Body of pancreas (tissue), 4 donors: Measurements from ENCODE around the gene LTK. TPM values are rescaled to one million over a fixed set of nuclear protein-coding genes. Genes with fewer than 3 reads are reported as not detected.

Experiments used
- ATAC-seq: fragments of 150-250 bp; one replicate; pipeline ENCODE4 v1.9.1; 2016
- DNase-seq, 4 donors: peaks; one replicate each; pipeline ENCODE4 v3.0.0-alpha.2; 2019
- H3K27ac ChIP-seq, 4 donors: fragments of 200-600 bp; sonication (generic); 1 replicate in 3 of 4; 2 replicates in 1 of 4; pipeline versions ENCODE4 v1.5.1 to v1.6.1; 2016 to 2019; ENCODE audit warnings: mild to moderate bottlenecking in 1 of 4, mixed read lengths in 1 of 4, moderate library complexity in 1 of 4
- H3K27me3 ChIP-seq, 2 donors: fragments of 200-600 bp; sonication (generic); one replicate each; pipeline ENCODE4 v1.6.0; 2016; ENCODE audit warnings: mild to moderate bottlenecking in 1 of 2
- H3K36me3 ChIP-seq, 2 donors: fragments of 200-600 bp; sonication (generic); replicated peaks in 1 of 2; 2 replicates each; pipeline ENCODE4 v1.5.1; 2016; ENCODE audit warnings: low read depth in 2 of 2; ENCODE audit not compliant: insufficient read depth in 1 of 2
- H3K4me1 ChIP-seq: fragments of 200-600 bp; sonication (generic); one replicate; pipeline ENCODE4 v1.6.0; 2016
- H3K4me3 ChIP-seq, 2 donors: fragments of 200-600 bp; sonication (generic); 1 replicate in 1 of 2; 2 replicates in 1 of 2; pipeline ENCODE4 v1.5.1; 2016 to 2019
- H3K9me3 ChIP-seq, 3 donors: fragments of 200-600 bp; sonication (generic); 1 replicate in 2 of 3; 2 replicates in 1 of 3; pipeline ENCODE4 v1.5.1; 2016
- POLR2A ChIP-seq, 3 donors: fragments of 450-650 bp; IDR thresholded peaks; one replicate each; pipeline ENCODE4 v1.6.1; 2016; ENCODE audit warnings: antibody characterized with exemption in 3 of 3, mild to moderate bottlenecking in 2 of 3
- WGBS, 2 donors: methylation state at CpG; one replicate each; pipeline ENCODE4 v1.1.5; 2017; 5-methylcytosine and 5-hydroxymethylcytosine counted together
- intact Hi-C: fragments of 100-400 bp; cut with DNase I; formaldehyde crosslinking; loops from one replicate; pipeline ENCODE4 v1.15.1; 2023
- total RNA-seq, 2 donors: library from RNA; depleted of rRNA; stranded (reverse); fragments of >200 nt; gene quantifications; one replicate each; pipeline ENCODE4 v1.1.0, GENCODE V29; 2016
- TF ChIP-seq, protein P1 (sequence below), 7 experiments: fragments of 450-650 bp in 4 of 7; fragments of 200-600 bp in 3 of 7; sonication (generic) in 3 of 7; IDR thresholded peaks; one replicate each; pipeline ENCODE4 v1.5.1; 2016 to 2019; ENCODE audit warnings: antibody characterized with exemption in 7 of 7

LTK gene
- total RNA-seq, 2 donors from 2014 or later = not detected

DNA sequence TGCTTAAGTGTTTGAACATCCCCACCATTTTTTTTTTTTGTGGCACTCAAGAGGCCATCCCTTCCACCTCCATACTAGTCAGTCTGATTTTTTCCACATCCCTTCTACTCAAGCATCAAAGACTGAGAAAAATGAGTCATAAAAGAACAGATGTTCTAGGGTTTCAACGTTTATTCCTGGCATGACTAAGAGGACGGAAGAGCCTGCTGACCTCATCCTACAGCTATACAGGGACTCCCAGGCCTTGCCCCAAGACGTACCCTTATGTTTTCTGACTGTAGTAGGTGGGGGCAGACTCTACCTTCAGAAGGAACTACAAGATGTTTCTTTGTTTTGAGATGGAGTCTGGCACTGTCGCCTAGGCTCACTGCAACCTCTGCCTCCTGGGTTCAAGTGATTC lies 23.3 kb downstream of the LTK start:
- WGBS, 2 donors = 57 to 69% methylated on average over 4 of the region's 4 CpGs
- no peak for TF ChIP-seq POLR2A (IDR thresholded peaks at IDR 0.05)
- TF ChIP-seq, protein P1, sequence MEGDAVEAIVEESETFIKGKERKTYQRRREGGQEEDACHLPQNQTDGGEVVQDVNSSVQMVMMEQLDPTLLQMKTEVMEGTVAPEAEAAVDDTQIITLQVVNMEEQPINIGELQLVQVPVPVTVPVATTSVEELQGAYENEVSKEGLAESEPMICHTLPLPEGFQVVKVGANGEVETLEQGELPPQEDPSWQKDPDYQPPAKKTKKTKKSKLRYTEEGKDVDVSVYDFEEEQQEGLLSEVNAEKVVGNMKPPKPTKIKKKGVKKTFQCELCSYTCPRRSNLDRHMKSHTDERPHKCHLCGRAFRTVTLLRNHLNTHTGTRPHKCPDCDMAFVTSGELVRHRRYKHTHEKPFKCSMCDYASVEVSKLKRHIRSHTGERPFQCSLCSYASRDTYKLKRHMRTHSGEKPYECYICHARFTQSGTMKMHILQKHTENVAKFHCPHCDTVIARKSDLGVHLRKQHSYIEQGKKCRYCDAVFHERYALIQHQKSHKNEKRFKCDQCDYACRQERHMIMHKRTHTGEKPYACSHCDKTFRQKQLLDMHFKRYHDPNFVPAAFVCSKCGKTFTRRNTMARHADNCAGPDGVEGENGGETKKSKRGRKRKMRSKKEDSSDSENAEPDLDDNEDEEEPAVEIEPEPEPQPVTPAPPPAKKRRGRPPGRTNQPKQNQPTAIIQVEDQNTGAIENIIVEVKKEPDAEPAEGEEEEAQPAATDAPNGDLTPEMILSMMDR (IDR thresholded peaks at IDR 0.05) = no peak

DNA sequence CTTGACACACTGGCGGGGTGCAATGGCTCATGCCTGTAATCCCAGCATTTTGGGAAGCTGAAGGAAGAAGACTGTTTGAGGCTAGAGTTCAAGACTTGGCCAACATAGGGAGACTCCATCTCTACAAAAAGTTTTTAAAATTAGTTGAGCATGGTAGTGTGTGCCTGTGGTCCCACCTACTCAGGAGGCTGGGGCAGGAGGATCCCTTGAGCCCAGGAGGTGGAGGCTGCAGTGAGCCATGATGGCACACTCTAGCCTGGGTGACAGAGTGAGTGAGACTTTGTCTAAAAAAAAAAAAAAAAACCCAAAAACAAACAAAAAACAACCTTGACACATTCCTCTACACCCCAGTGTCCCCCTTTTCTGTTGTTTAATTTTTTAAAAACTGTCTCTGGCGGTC lies 24.0 kb downstream of the LTK start:
- no peak for DNase-seq
- intact Hi-C loops = no loop called here
- 93 to 96% methylated on average over 2 of the region's 2 CpGs for WGBS, 2 donors

More for the DNA sequence above, 23.3 kb downstream of the LTK start:
- Histone ChIP-seq H3K36me3 (no peaks in the 10 kb centered on the region), H3K27ac (no peak overlapping the region), H3K4me3 (no peak overlapping the region), H3K27me3 (no peaks in the 10 kb centered on the region), H3K9me3 (no peaks in the 10 kb centered on the region), H3K4me1 (peaks cover 27% of the 10 kb centered on the region)
- DNase-seq = no peak
- intact Hi-C loops = no loop called here
- ATAC-seq = no peak

DNA sequence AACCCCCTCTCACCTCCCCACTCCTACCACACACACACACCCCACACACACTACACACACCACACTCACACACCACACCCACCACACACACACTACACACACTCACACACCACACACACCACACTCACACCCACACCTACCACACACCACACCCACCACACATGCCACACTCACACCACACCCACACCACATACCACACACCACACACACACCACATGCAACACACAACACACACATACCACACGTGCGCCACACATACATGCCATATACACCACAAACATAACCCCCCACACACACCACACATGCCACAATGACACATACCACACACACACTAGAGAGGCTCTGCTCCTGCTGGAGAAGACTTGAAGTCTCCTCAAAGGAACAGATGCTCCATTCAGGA lies 25.8 kb downstream of the LTK start:
- no peak for DNase-seq
- no peaks in the 10 kb centered on the region for H3K27me3 ChIP-seq
- no peak overlapping the region for H3K4me3 ChIP-seq
- H3K4me1 ChIP-seq = peaks cover 5% of the 10 kb centered on the region
- 88 to 98% methylated on average over 2 of the region's 2 CpGs for WGBS, 2 donors
- H3K36me3 ChIP-seq = no peaks in the 10 kb centered on the region
- no peaks in the 10 kb centered on the region for H3K9me3 ChIP-seq
- no peak overlapping the region for H3K27ac ChIP-seq
- no peak for ATAC-seq
- intact Hi-C loops = no loop called here
- TF ChIP-seq POLR2A (IDR thresholded peaks at IDR 0.05) = no peak
- TF ChIP-seq, protein P1 (IDR thresholded peaks at IDR 0.05) = no peak

More for the DNA sequence above, 24.0 kb downstream of the LTK start:
- no peaks in the 10 kb centered on the region for H3K9me3 ChIP-seq
- H3K27ac ChIP-seq = no peak overlapping the region
- no peaks in the 10 kb centered on the region for H3K36me3 ChIP-seq
- no peak for TF ChIP-seq POLR2A (IDR thresholded peaks at IDR 0.05)
- TF ChIP-seq, protein P1 (IDR thresholded peaks at IDR 0.05) = no peak
- no peak overlapping the region for H3K4me3 ChIP-seq
- no peak for ATAC-seq
- no peaks in the 10 kb centered on the region for H3K27me3 ChIP-seq
- H3K4me1 ChIP-seq = peaks cover 20% of the 10 kb centered on the region

DNA sequence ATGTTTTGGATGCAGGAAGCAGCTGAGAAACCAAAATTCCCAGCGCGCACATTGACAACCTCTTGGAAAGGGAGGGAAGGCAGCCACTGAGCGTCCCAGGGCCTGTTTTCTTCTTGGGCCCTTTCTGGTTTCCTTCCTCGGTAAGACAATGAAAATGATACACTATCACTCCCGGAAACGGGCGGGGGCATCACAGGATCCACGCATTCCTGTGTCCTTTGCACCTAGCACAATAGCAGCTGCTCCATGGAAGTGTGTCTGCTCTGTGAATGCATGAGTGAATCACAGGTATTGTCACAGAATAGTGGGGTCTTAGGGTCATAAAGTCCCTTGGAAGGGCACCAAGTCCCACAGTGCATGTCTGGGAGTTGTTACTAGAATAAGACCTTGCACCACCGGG lies 26.2 kb downstream of the LTK start:
- H3K27ac ChIP-seq = no peak overlapping the region
- H3K4me1 ChIP-seq = peaks cover under 1% of the 10 kb centered on the region
- H3K4me3 ChIP-seq = no peak overlapping the region
- intact Hi-C loops = no loop called here
- H3K27me3 ChIP-seq = no peaks in the 10 kb centered on the region
- no peak for DNase-seq
- TF ChIP-seq, protein P1 (IDR thresholded peaks at IDR 0.05) = no peak
- no peak for TF ChIP-seq POLR2A (IDR thresholded peaks at IDR 0.05)
- no peak for ATAC-seq
- no peaks in the 10 kb centered on the region for H3K9me3 ChIP-seq
- no peaks in the 10 kb centered on the region for H3K36me3 ChIP-seq
- 80 to 84% methylated on average over 9 of the region's 9 CpGs for WGBS, 2 donors

DNA sequence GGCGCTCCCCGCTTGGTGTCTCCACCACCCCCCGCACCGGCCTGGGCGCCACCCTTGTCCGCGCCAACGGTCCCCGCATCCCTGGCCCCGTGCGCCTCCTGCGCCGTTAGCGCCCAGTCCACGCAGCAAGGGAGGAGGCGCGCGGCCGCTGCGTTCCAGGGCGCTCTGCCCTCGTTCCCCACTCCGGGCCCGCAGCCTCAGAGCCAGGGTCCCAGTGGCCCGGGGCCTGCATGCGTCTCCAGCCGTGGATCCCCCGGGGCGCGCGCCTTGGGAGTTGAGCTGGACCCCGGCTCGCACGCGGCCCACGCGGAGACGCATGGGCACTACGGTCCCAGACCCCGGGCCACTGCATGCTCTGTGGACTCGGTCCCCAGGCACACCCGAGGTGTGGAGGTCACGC lies 27.3 kb downstream of the LTK start:
- TF ChIP-seq POLR2A (IDR thresholded peaks at IDR 0.05) = no peak
- TF ChIP-seq, protein P1 (IDR thresholded peaks at IDR 0.05) = no peak
- Histone ChIP-seq H3K9me3 (no peaks in the 10 kb centered on the region), H3K4me1 (peaks cover 9% of the 10 kb centered on the region), H3K27me3 (no peaks in the 10 kb centered on the region), H3K36me3 (no peaks in the 10 kb centered on the region), H3K27ac (no peak overlapping the region), H3K4me3 (no peak overlapping the region)
- ATAC-seq (no peak), DNase-seq (no peak)
- WGBS, 2 donors = 92 to 93% methylated on average over 24 to 30 of the region's 43 CpGs
- intact Hi-C loops = no loop called here
